Chondrocyte (in vitro differentiated cells): ENCODE data around the gene KCNG4. TPM values are rescaled to one million over a fixed set of nuclear protein-coding genes. Genes with fewer than 3 reads are reported as not detected.

Source experiments
- DNase-seq: peaks from one replicate; pipeline ENCODE4 v3.0.0; 2021; ENCODE audit warnings: mixed read lengths, low spot score
- H3K27ac Mint-ChIP-seq: one replicate; pipeline ENCODE4 v1.8.0; 2021; ENCODE audit warnings: mild to moderate bottlenecking, moderate library complexity, mixed read lengths; ENCODE audit not compliant: unreplicated experiment
- H3K27me3 Mint-ChIP-seq: 2 replicates; pipeline ENCODE4 v1.8.0; 2021; ENCODE audit warnings: low read depth, mixed read lengths
- H3K36me3 Mint-ChIP-seq: 2 replicates; pipeline ENCODE4 v1.8.0; 2021; ENCODE audit warnings: low read depth, mixed read lengths
- H3K4me1 Mint-ChIP-seq: 2 replicates; pipeline ENCODE4 v1.8.0; 2021; ENCODE audit warnings: low read depth, mild to moderate bottlenecking, mixed read lengths
- H3K4me3 Mint-ChIP-seq: one replicate; pipeline ENCODE4 v1.8.0; 2021; ENCODE audit warnings: mild to moderate bottlenecking, moderate library complexity, mixed read lengths; ENCODE audit not compliant: unreplicated experiment
- H3K9me3 Mint-ChIP-seq: 2 replicates; pipeline ENCODE4 v1.8.0; 2021; ENCODE audit warnings: low read depth, mixed read lengths
- CTCF ChIP-seq: fragments of 200-600 bp; sonication (generic); IDR thresholded peaks from 2 replicates; pipeline ENCODE4 v1.5.0; 2021; ENCODE audit warnings: antibody characterized with exemption, mild to moderate bottlenecking, moderate library complexity
- total RNA-seq: library from RNA; stranded (reverse); gene quantifications from 3 replicates; pipeline ENCODE4 v1.2.1, GENCODE V29; 2021

The KCNG4 gene
- total RNA-seq, 1 donor from 2014 or later = not detected

GRCh38 chr16:84214451-84215066, 25.3 kb downstream of the KCNG4 start:
- no peak for DNase-seq
- H3K9me3 Mint-ChIP-seq = no peaks in the 10 kb centered on the region
- no peaks in the 10 kb centered on the region for H3K4me1 Mint-ChIP-seq
- no peak overlapping the region for H3K4me3 Mint-ChIP-seq
- no peak for TF ChIP-seq CTCF
- H3K36me3 Mint-ChIP-seq = peaks cover 3% of the 10 kb centered on the region
- no peak overlapping the region for H3K27ac Mint-ChIP-seq
- peaks cover 44% of the 10 kb centered on the region for H3K27me3 Mint-ChIP-seq

- no peak for DNase-seq
- H3K36me3 Mint-ChIP-seq = peaks cover 3% of the 10 kb centered on the region
- no peaks in the 10 kb centered on the region for H3K9me3 Mint-ChIP-seq
Measured at GRCh38 chr16:84212631-84213030, 27.2 kb downstream of the KCNG4 start.

GRCh38 chr16:84212154-84212553, 27.7 kb downstream of the KCNG4 start:
- peaks cover 33% of the 10 kb centered on the region for H3K27me3 Mint-ChIP-seq
- no peak for TF ChIP-seq CTCF
- H3K36me3 Mint-ChIP-seq = peaks cover 2% of the 10 kb centered on the region
- no peak overlapping the region for H3K4me3 Mint-ChIP-seq
- H3K27ac Mint-ChIP-seq = no peak overlapping the region
- no peaks in the 10 kb centered on the region for H3K9me3 Mint-ChIP-seq
- DNase-seq = no peak
- H3K4me1 Mint-ChIP-seq = no peaks in the 10 kb centered on the region

More at GRCh38 chr16:84212631-84213030, 27.2 kb downstream of the KCNG4 start:
- no peak overlapping the region for H3K27ac Mint-ChIP-seq
- TF ChIP-seq CTCF = no peak
- no peaks in the 10 kb centered on the region for H3K4me1 Mint-ChIP-seq
- no peak overlapping the region for H3K4me3 Mint-ChIP-seq
- peaks cover 34% of the 10 kb centered on the region for H3K27me3 Mint-ChIP-seq

- no peaks in the 10 kb centered on the region for H3K4me1 Mint-ChIP-seq
- H3K4me3 Mint-ChIP-seq = no peak overlapping the region
- DNase-seq = no peak
- peaks cover 44% of the 10 kb centered on the region for H3K27me3 Mint-ChIP-seq
- no peaks in the 10 kb centered on the region for H3K9me3 Mint-ChIP-seq
- no peak overlapping the region for H3K27ac Mint-ChIP-seq
- no peak for TF ChIP-seq CTCF
- H3K36me3 Mint-ChIP-seq = no peaks in the 10 kb centered on the region
Measured at GRCh38 chr16:84209989-84210388, 29.8 kb downstream of the KCNG4 start.

GRCh38 chr16:84207879-84208278, 31.9 kb downstream of the KCNG4 start:
- Mint-ChIP-seq H3K4me3 (no peak overlapping the region), H3K27ac (no peak overlapping the region), H3K4me1 (no peaks in the 10 kb centered on the region)

More at GRCh38 chr16:84207879-84208278, 31.9 kb downstream of the KCNG4 start:
- no peaks in the 10 kb centered on the region for H3K9me3 Mint-ChIP-seq
- TF ChIP-seq CTCF = no peak
- peaks cover 48% of the 10 kb centered on the region for H3K27me3 Mint-ChIP-seq
- no peaks in the 10 kb centered on the region for H3K36me3 Mint-ChIP-seq
- DNase-seq = no peak
